Measurements from ENCODE around the gene NT5C1A. TPM values are rescaled to one million over a fixed set of nuclear protein-coding genes. Genes with fewer than 3 reads are reported as not detected.

NT5C1A gene
- total RNA-seq, 2 experiments from 2014 or later, result 1.1 to 1.3 TPM

- H3K27ac Mint-ChIP-seq, result peak overlapping the region; percentile 72
- H3K4me1 Mint-ChIP-seq (ENCODE audit: low read depth), result peaks cover 49% of the 10 kb centered on the region
- no peaks in the 10 kb centered on the region for H3K9me3 Mint-ChIP-seq
- H3K27me3 Mint-ChIP-seq, result peaks cover 28% of the 10 kb centered on the region
- H3K36me3 ChIP-seq (ENCODE audit: insufficient read depth, low read length), result no peaks in the 10 kb centered on the region
- CTCF ChIA-PET, result no interaction called here
- DNase-seq (no peak), ATAC-seq (ENCODE audit: poor library complexity) (no peak)
- no peak overlapping the region for H3K4me3 ChIP-seq (ENCODE audit: low read length)
- H3K4me1 ChIP-seq (ENCODE audit: insufficient read depth, low read length), result peaks cover 43% of the 10 kb centered on the region
- intact Hi-C loops (cut with DNase I, micrococcal nuclease), result no loop called here
- H3K27ac ChIP-seq (ENCODE audit: low read depth in 1 of 2, low read length in 2 of 2), result no peak overlapping the region
- H3K4me3 Mint-ChIP-seq, result no peak overlapping the region
- POLR2A ChIA-PET, result no interaction called here
- peaks cover 0 to 8% of the 10 kb centered on the region in 2 experiments for H3K27me3 ChIP-seq (ENCODE audit: control insufficient read depth in 1 of 2, insufficient read depth in 2 of 2, low read length in 2 of 2)
- H3K9me3 ChIP-seq (ENCODE audit: control insufficient read depth in 1 of 2, insufficient read depth in 1 of 2, low read length in 2 of 2), result peaks cover 0 to 6% of the 10 kb centered on the region in 2 experiments
- TF ChIP-seq CTCF (IDR thresholded peaks at IDR 0.05), result no peak
- peaks cover 12% of the 10 kb centered on the region for H3K36me3 Mint-ChIP-seq (ENCODE audit: low read depth)
These were observed 13.2 kb upstream of the NT5C1A start for GRCh38 chr1:39685071-39685470.

- Histone ChIP-seq H3K36me3 (ENCODE audit: insufficient read depth, low read length) (no peaks in the 10 kb centered on the region), H3K4me3 (ENCODE audit: low read length) (peak overlapping the region; percentile 19), H3K27me3 (ENCODE audit: control insufficient read depth in 1 of 2, insufficient read depth in 2 of 2, low read length in 2 of 2) (peaks cover 0 to 2% of the 10 kb centered on the region in 2 experiments), H3K4me1 (ENCODE audit: insufficient read depth, low read length) (peaks cover 35% of the 10 kb centered on the region), H3K9me3 (ENCODE audit: control insufficient read depth in 1 of 2, insufficient read depth in 1 of 2, low read length in 2 of 2) (peaks cover 0 to 6% of the 10 kb centered on the region in 2 experiments), H3K27ac (ENCODE audit: low read depth in 1 of 2, low read length in 2 of 2) (no peak overlapping the region)
- intact Hi-C loops (cut with DNase I, micrococcal nuclease), result loop anchor here in 1 of 2 experiments (5.0 kb wide), 1 partner anchor 1127 kb away; no protein-coding TSS in a partner anchor
- no peak for ATAC-seq (ENCODE audit: poor library complexity)
- DNase-seq, result no peak
- Mint-ChIP-seq H3K4me3 (peak overlapping the region; percentile 45), H3K9me3 (no peaks in the 10 kb centered on the region), H3K27me3 (peaks cover 27% of the 10 kb centered on the region), H3K27ac (peak overlapping the region; percentile 72), H3K36me3 (ENCODE audit: low read depth) (peaks cover 12% of the 10 kb centered on the region), H3K4me1 (ENCODE audit: low read depth) (peaks cover 44% of the 10 kb centered on the region)
- ChIA-PET POLR2A (interaction anchor here (1.1 to 1.5 kb wide), 3 partner anchors 9 to 55 kb away, joined by 3 to 7 read pairs (median 7); partner anchors contain the start of genes NT5C1A and PPIE), CTCF (no interaction called here)
- TF ChIP-seq CTCF (IDR thresholded peaks at IDR 0.05), result no peak
These were observed 12.4 kb upstream of the NT5C1A start for GRCh38 chr1:39684313-39684664.

- Mint-ChIP-seq H3K36me3 (ENCODE audit: low read depth) (peaks cover 12% of the 10 kb centered on the region), H3K27me3 (peaks cover 27% of the 10 kb centered on the region), H3K9me3 (no peaks in the 10 kb centered on the region), H3K4me1 (ENCODE audit: low read depth) (peaks cover 44% of the 10 kb centered on the region), H3K27ac (peak overlapping the region; percentile 72), H3K4me3 (no peak overlapping the region)
- DNase-seq, result peak; percentile 38 to 82 (median 57)
- Histone ChIP-seq H3K36me3 (ENCODE audit: insufficient read depth, low read length) (no peaks in the 10 kb centered on the region), H3K4me3 (ENCODE audit: low read length) (peak overlapping the region; percentile 19), H3K9me3 (ENCODE audit: control insufficient read depth in 1 of 2, insufficient read depth in 1 of 2, low read length in 2 of 2) (peaks cover 0 to 6% of the 10 kb centered on the region in 2 experiments), H3K27me3 (ENCODE audit: control insufficient read depth in 1 of 2, insufficient read depth in 2 of 2, low read length in 2 of 2) (peaks cover 0 to 2% of the 10 kb centered on the region in 2 experiments), H3K4me1 (ENCODE audit: insufficient read depth, low read length) (peaks cover 32% of the 10 kb centered on the region), H3K27ac (ENCODE audit: low read depth in 1 of 2, low read length in 2 of 2) (no peak overlapping the region)
- ChIA-PET POLR2A (interaction anchor here (0.6 to 1.5 kb wide), 5 partner anchors 8 to 477 kb away, joined by 3 to 7 read pairs (median 3); partner anchors contain the start of genes HPCAL4, NT5C1A and PPIE), CTCF (no interaction called here)
- intact Hi-C loops (cut with DNase I, micrococcal nuclease), result loop anchor here in 1 of 2 experiments (5.0 kb wide), 1 partner anchor 1126 kb away; no protein-coding TSS in a partner anchor
- no peak for TF ChIP-seq CTCF (IDR thresholded peaks at IDR 0.05)
- peak; percentile 74 for ATAC-seq (ENCODE audit: poor library complexity)
These were observed 11.8 kb upstream of the NT5C1A start for GRCh38 chr1:39683591-39684312.
